ENCODE results near the gene CREBL2. TPM values are rescaled to one million over a fixed set of nuclear protein-coding genes. Genes with fewer than 3 reads are reported as not detected.

The CREBL2 gene
- total RNA-seq, 1 donor, result 49.9 TPM

GRCh38 chr12:12676605-12677004 lies 64.9 kb downstream of the CREBL2 start:
- no peak for DNase-seq (ENCODE audit: low read depth)
- no peak overlapping the region for H3K4me3 ChIP-seq (ENCODE audit: low read depth, low read length)
- TF ChIP-seq CTCF (IDR thresholded peaks at IDR 0.05; ENCODE audit: insufficient read depth, low read length), result no peak

GRCh38 chr12:12681061-12681765 lies 69.5 kb downstream of the CREBL2 start:
- DNase-seq (ENCODE audit: low read depth), result no peak

GRCh38 chr12:12682284-12682683 lies 70.6 kb downstream of the CREBL2 start:
- no peak for DNase-seq (ENCODE audit: low read depth)
- no peak overlapping the region for H3K4me3 ChIP-seq (ENCODE audit: low read depth, low read length)
- TF ChIP-seq CTCF (IDR thresholded peaks at IDR 0.05; ENCODE audit: insufficient read depth, low read length), result no peak

More at GRCh38 chr12:12681061-12681765, 69.5 kb downstream of the CREBL2 start:
- no peak for TF ChIP-seq CTCF (IDR thresholded peaks at IDR 0.05; ENCODE audit: insufficient read depth, low read length)
- H3K4me3 ChIP-seq (ENCODE audit: low read depth, low read length), result no peak overlapping the region

GRCh38 chr12:12683136-12683697 lies 71.5 kb downstream of the CREBL2 start:
- DNase-seq (ENCODE audit: low read depth), result no peak
- no peak overlapping the region for H3K4me3 ChIP-seq (ENCODE audit: low read depth, low read length)
- TF ChIP-seq CTCF (IDR thresholded peaks at IDR 0.05; ENCODE audit: insufficient read depth, low read length), result no peak

GRCh38 chr12:12683725-12684124 lies 72.0 kb downstream of the CREBL2 start:
- no peak overlapping the region for H3K4me3 ChIP-seq (ENCODE audit: low read depth, low read length)
- TF ChIP-seq CTCF (IDR thresholded peaks at IDR 0.05; ENCODE audit: insufficient read depth, low read length), result no peak
- DNase-seq (ENCODE audit: low read depth), result no peak

GRCh38 chr12:12684375-12685106 lies 72.9 kb downstream of the CREBL2 start:
- DNase-seq (ENCODE audit: low read depth), result peak; percentile 58
- no peak for TF ChIP-seq CTCF (IDR thresholded peaks at IDR 0.05; ENCODE audit: insufficient read depth, low read length)
- H3K4me3 ChIP-seq (ENCODE audit: low read depth, low read length), result no peak overlapping the region
